ENCODE data around the gene SLC35C1. TPM values are rescaled to one million over a fixed set of nuclear protein-coding genes. Genes with fewer than 3 reads are reported as not detected.

The SLC35C1 gene
- total and polyA plus RNA-seq, 2 of the 13 experiments (the other 11 are each of a cell fraction or from before 2014, with no cell fraction given), result 2.9 to 7.0 TPM

GRCh38 chr11:45806072-45806933, 1.4 kb downstream of the SLC35C1 start:
- H3K4me1 ChIP-seq (ENCODE audit: insufficient read depth, low read length), result peaks cover 37% of the 10 kb centered on the region
- H3K79me2 ChIP-seq (ENCODE audit: insufficient read depth, low read length), result peaks cover 11% of the 10 kb centered on the region
- in situ Hi-C loops (cut with HindIII; ENCODE audit: extremely low pct_ligation_motif_present, low pct_unique_long_range_greater_than_20kb) (no loop called here), intact Hi-C loops (cut with micrococcal nuclease; ENCODE audit: unreplicated experiment) (no loop called here)
- FAIRE-seq, result no peak
- POLR2A ChIA-PET, result interaction anchor here (1.5 to 4.1 kb wide), 2 partner anchors 13 to 41 kb away, joined by 6 to 14 read pairs; partner anchors contain the start of gene CRY2
- H3K4me2 ChIP-seq (ENCODE audit: low read depth, low read length), result peak overlapping the region; percentile 93
- H3K9ac ChIP-seq (ENCODE audit: insufficient read depth, low read depth, low read length), result peak overlapping the region; percentile 80
- H3K4me3 ChIP-seq (replicated peaks in 1 of 3; ENCODE audit: insufficient read depth in 1 of 3, low read depth in 2 of 3, low read length in 3 of 3), result peak overlapping the region; percentile 81 to 89 (median 82); a peak in 5 of 6 replicates
- no peak overlapping the region for H2AFZ ChIP-seq (ENCODE audit: low read length)
- CTCF ChIA-PET (ENCODE audit: low intra/inter-chr PET ratio, low total read pairs), result no interaction called here
- peak overlapping the region; percentile 79 for H3K27ac ChIP-seq (ENCODE audit: extremely low read length, insufficient read depth, low read length)
- H3K27me3 ChIP-seq (ENCODE audit: control insufficient read depth in 1 of 2, insufficient read depth in 2 of 2, low read length in 2 of 2), result peaks cover 0 to 16% of the 10 kb centered on the region in 2 experiments; a peak in 1 of 5 replicates
- 34% methylated on average over 12 of the region's 20 CpGs for WGBS (ENCODE audit: low lambda C conversion rate)
- no peaks in the 10 kb centered on the region for H3K9me3 ChIP-seq (ENCODE audit: low read length)
- ATAC-seq, result no peak; the same call in 1 of the 3 replicates
- no peaks in the 10 kb centered on the region; the same call in none of the 2 replicates for H4K20me1 ChIP-seq (ENCODE audit: insufficient read depth, low read length)
- no peak for DNase-seq (ENCODE audit: low spot score)
- peaks cover 1 to 16% of the 10 kb centered on the region in 2 experiments; a peak in 2 of 5 replicates for H3K36me3 ChIP-seq (replicated peaks in 1 of 2; ENCODE audit: control insufficient read depth in 1 of 2, insufficient read depth in 2 of 2, low read length in 2 of 2)
- BruUV-seq (replicated peaks), result no TSS peak
- no peak for TF ChIP-seq GATAD2A (CRISPR knock-in tag; IDR thresholded peaks at IDR 0.05)
- TF ChIP-seq FOXO1 (CRISPR knock-in tag; IDR thresholded peaks at IDR 0.05), result no peak
- no peak for TF ChIP-seq SNAPC2 (CRISPR knock-in tag; IDR thresholded peaks at IDR 0.05)
- TF ChIP-seq EEA1 (CRISPR knock-in tag; IDR thresholded peaks at IDR 0.05; ENCODE audit: borderline replicate concordance), result 0 out of 2 replicates have a peak, but pooled peaks have one; percentile 58
- 0 out of 2 replicates have a peak, but pooled peaks have one; percentile 13 for TF ChIP-seq TFDP2 (CRISPR knock-in tag; IDR thresholded peaks at IDR 0.05)
- TF ChIP-seq ZNF263 (CRISPR knock-in tag; IDR thresholded peaks at IDR 0.05), result 0 out of 2 replicates have a peak, but pooled peaks have one; percentile 20
- TF ChIP-seq ZNF615 (CRISPR knock-in tag; IDR thresholded peaks at IDR 0.05; ENCODE audit: borderline replicate concordance), result no peak
- TF ChIP-seq ZNF34 (CRISPR knock-in tag; IDR thresholded peaks at IDR 0.05; ENCODE audit: borderline replicate concordance), result no peak
- no peak for TF ChIP-seq STAT5B (CRISPR knock-in tag; IDR thresholded peaks at IDR 0.05)
- no peak for TF ChIP-seq U2AF2 (IDR thresholded peaks at IDR 0.05; ENCODE audit: low read depth, low read length)
- TF ChIP-seq MED1 (CRISPR knock-in tag; IDR thresholded peaks at IDR 0.05), result peak; percentile 28; the same call in 1 of the 2 replicates
- 0 out of 2 replicates have a peak, but pooled peaks have one; percentile 40 for TF ChIP-seq ARNT2 (CRISPR knock-in tag; IDR thresholded peaks at IDR 0.05; ENCODE audit: low read depth)
- TF ChIP-seq ZNF367 (CRISPR knock-in tag; IDR thresholded peaks at IDR 0.05; ENCODE audit: borderline replicate concordance), result no peak
- no peak for TF ChIP-seq GABPB1 (CRISPR knock-in tag; IDR thresholded peaks at IDR 0.05)
- TF ChIP-seq ETV5 (CRISPR knock-in tag; IDR thresholded peaks at IDR 0.05; ENCODE audit: borderline replicate concordance), result no peak
- 0 out of 2 replicates have a peak, but pooled peaks have one; percentile 7 for TF ChIP-seq ZBTB7B (CRISPR knock-in tag; IDR thresholded peaks at IDR 0.05)
- TF ChIP-seq ZBTB38 (CRISPR knock-in tag; IDR thresholded peaks at IDR 0.05), result no peak; the same call in 1 of the 2 replicates
- TF ChIP-seq TBL1XR1 (IDR thresholded peaks at IDR 0.05; ENCODE audit: borderline replicate concordance, low read length, partially characterized antibody), result no peak
- TF ChIP-seq UBTF (CRISPR knock-in tag; IDR thresholded peaks at IDR 0.05), result peak; percentile 12; the same call in 1 of the 2 replicates
- TF ChIP-seq, protein P1, sequence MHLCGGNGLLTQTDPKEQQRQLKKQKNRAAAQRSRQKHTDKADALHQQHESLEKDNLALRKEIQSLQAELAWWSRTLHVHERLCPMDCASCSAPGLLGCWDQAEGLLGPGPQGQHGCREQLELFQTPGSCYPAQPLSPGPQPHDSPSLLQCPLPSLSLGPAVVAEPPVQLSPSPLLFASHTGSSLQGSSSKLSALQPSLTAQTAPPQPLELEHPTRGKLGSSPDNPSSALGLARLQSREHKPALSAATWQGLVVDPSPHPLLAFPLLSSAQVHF (CRISPR knock-in tag; IDR thresholded peaks at IDR 0.05), result no peak
- TF ChIP-seq FOXC1 (CRISPR knock-in tag; IDR thresholded peaks at IDR 0.05; ENCODE audit: borderline replicate concordance), result no peak

All from HepG2 (cell line).